Measurements from ENCODE around the gene RNF10. TPM values are rescaled to one million over a fixed set of nuclear protein-coding genes. Genes with fewer than 3 reads are reported as not detected.

The RNF10 gene
- total RNA-seq, 4 donors from 2014 or later, result 152 to 282 (median 247) TPM

DNA sequence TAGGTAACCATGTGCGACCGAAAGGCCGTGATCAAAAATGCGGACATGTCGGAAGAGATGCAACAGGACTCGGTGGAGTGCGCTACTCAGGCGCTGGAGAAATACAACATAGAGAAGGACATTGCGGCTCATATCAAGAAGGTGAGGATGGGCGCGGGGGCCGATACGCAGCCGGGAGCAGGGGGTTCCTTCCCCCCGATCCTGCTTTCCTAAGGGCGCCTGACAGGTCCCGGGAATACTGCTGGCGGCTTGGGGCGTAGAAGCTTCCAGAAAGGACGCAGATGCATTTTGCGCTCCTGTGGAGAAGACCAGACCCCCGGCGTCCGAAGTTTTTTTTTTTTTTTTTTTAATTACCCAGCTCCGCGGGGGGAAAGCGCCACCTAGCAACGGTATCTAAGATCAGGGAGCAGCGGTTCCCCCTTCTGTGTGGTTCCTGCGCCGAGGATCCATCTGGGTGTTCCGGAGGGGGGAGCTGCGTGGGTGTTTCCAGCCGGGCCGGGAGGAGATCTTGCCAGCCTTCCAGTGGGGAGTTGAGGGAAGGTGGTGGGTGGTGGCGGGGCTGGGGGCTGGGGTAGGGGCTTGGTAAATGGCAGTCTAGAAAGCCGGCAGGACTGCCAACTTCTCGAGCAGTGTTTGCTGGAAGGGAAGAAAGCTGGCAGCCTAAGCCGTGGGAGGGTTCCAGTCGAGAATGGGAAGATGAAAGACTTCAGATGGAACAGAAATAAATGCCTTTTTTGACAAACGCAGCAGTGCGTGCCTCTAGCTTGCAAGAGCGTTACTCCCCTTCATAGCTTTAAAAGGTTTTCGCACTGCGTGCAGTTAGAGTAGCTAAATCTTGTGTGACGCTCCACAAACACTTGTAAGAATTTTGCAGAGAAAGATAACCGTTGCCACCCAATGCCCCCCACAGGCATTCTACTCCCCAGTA lies 37.5 kb upstream of the RNF10 start:
- ATAC-seq, result peak; percentile 37 to 53

DNA sequence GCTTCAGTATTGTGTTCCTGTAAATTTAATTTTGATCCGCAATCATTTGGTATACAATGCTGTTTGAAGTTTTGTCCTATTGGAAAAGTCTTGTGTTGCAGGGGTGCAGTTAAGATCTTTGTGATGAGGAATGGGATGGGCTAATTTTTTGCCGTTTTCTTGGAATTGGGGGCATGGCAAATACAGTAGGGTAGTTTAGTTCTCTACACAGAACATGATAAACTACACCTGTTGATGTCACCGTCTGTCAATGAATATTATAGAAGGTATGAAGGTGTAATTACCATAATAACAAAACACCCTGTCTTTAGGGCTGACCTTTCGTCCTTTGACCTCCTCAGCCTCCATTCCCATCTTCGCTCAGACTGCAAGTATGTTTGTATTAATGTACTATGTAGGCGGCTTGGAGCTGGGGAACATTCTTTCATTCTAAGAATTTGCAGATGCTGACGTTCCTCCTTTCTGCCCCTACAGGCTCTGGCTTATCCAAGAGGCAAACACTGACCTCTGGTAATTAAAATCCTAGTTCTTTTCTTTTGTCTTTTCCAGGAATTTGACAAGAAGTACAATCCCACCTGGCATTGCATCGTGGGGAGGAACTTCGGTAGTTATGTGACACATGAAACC lies 36.5 kb upstream of the RNF10 start:
- intact Hi-C loops (cut with DNase I; ENCODE audit: low total_unique reads) (loop anchor here (2.0 to 5.0 kb wide), 3 partner anchors 31 to 85 kb away; partner anchors contain the start of genes COQ5, COX6A1 and POP5), in situ Hi-C loops (cut with MboI; ENCODE audit: low sequenced_read_pairs in 4 of 4) (no loop called here)
- DNase-seq (no peak), ATAC-seq (no peak)
- peak overlapping the region in 3 of 4 donors; percentile 84 to 92 (median 84) for H3K27ac ChIP-seq
- peak overlapping the region; percentile 66 to 100 (median 86) for H3K4me3 ChIP-seq
- H3K36me3 ChIP-seq, result peaks cover 0 to 25% of the 10 kb centered on the region in 2 donors
- H3K4me1 ChIP-seq, result peaks cover 18 to 21% of the 10 kb centered on the region in 2 donors
- no peaks in the 10 kb centered on the region for H3K27me3 ChIP-seq
- TF ChIP-seq POLR2A (IDR thresholded peaks at IDR 0.05) (no peak), CTCF (IDR thresholded peaks at IDR 0.05 in 4 of 5, conservative IDR thresholded peaks at IDR 0.05 in 1 of 5) (no peak)
- no peaks in the 10 kb centered on the region for H3K9me3 ChIP-seq

More for the DNA sequence above, 37.5 kb upstream of the RNF10 start:
- peaks cover 0 to 21% of the 10 kb centered on the region in 2 donors for H3K36me3 ChIP-seq
- H3K27me3 ChIP-seq, result no peaks in the 10 kb centered on the region
- intact Hi-C loops (cut with DNase I; ENCODE audit: low total_unique reads) (loop anchor here (1.0 to 5.0 kb wide), 4 partner anchors 27 to 86 kb away; partner anchors contain the start of genes COQ5, COX6A1, POP5 and SRSF9), in situ Hi-C loops (cut with MboI; ENCODE audit: low sequenced_read_pairs in 4 of 4) (no loop called here)
- TF ChIP-seq CTCF (IDR thresholded peaks at IDR 0.05 in 4 of 5, conservative IDR thresholded peaks at IDR 0.05 in 1 of 5) (no peak), POLR2A (IDR thresholded peaks at IDR 0.05) (no peak)
- peak; percentile 38 to 42 for DNase-seq
- no peaks in the 10 kb centered on the region for H3K9me3 ChIP-seq
- peaks cover 18 to 21% of the 10 kb centered on the region in 2 donors for H3K4me1 ChIP-seq
- H3K4me3 ChIP-seq, result peak overlapping the region; percentile 66 to 100 (median 86)
- H3K27ac ChIP-seq, result peak overlapping the region; percentile 84 to 92 (median 85)

DNA sequence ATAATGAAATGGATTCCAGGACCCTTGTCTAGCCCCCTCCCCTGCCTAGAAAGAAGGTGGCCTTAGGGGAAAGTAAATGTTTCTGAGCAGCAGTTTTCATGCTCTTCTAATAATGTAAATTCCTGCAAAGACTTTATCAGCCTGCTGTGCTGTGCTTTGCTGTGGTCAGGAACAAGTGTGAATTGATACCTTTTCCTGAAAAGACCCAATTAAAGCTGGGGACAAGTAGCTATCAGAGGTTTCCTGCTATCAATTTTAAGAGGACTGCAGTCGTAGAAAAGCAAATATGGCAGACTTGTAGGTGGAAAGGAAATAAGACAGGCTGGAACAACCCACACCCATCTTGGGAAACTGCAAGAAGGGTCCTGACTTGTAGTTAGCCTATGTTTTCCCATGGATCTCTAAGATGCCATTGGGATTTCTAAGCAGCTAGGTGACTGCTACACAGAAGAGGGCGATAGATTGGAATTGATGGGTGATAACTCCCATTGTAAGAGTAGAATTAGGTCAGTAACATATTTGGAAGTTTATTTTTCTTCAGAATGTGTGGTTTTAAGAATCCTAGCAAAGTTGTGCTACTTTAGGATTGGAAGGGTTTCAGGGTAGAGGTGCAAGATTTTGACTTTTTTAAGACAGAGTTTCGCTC lies 35.2 kb upstream of the RNF10 start:
- TF ChIP-seq POLR2A (IDR thresholded peaks at IDR 0.05) (no peak), CTCF (IDR thresholded peaks at IDR 0.05 in 4 of 5, conservative IDR thresholded peaks at IDR 0.05 in 1 of 5) (no peak)
- no peaks in the 10 kb centered on the region for H3K9me3 ChIP-seq
- no peaks in the 10 kb centered on the region for H3K27me3 ChIP-seq
- no peak for ATAC-seq
- peaks cover 0 to 39% of the 10 kb centered on the region in 2 donors for H3K36me3 ChIP-seq
- peaks cover 18 to 21% of the 10 kb centered on the region in 2 donors for H3K4me1 ChIP-seq
- in situ Hi-C loops (cut with MboI; ENCODE audit: low sequenced_read_pairs in 4 of 4) (no loop called here), intact Hi-C loops (cut with DNase I; ENCODE audit: low total_unique reads) (loop anchor here (5.0 kb wide), 1 partner anchor 83 kb away; the partner anchor contains the start of gene POP5)
- H3K4me3 ChIP-seq, result no peak overlapping the region
- H3K27ac ChIP-seq, result peak overlapping the region in 1 of 4 donors; percentile 92
- no peak for DNase-seq

GRCh38 chr12:120500581-120500980 lies 33.6 kb upstream of the RNF10 start:
- DNase-seq, result no peak
- intact Hi-C loops (cut with DNase I; ENCODE audit: low total_unique reads), result no loop called here
- in situ Hi-C loops (cut with MboI; ENCODE audit: low sequenced_read_pairs in 4 of 4), result no loop called here

More at GRCh38 chr12:120500581-120500980, 33.6 kb upstream of the RNF10 start:
- ATAC-seq, result no peak
- Histone ChIP-seq H3K9me3 (no peaks in the 10 kb centered on the region), H3K4me1 (peaks cover 12 to 15% of the 10 kb centered on the region in 2 donors), H3K36me3 (peaks cover 0 to 42% of the 10 kb centered on the region in 2 donors), H3K27ac (no peak overlapping the region), H3K4me3 (no peak overlapping the region), H3K27me3 (no peaks in the 10 kb centered on the region)
- no peak for TF ChIP-seq CTCF (IDR thresholded peaks at IDR 0.05 in 4 of 5, conservative IDR thresholded peaks at IDR 0.05 in 1 of 5)

All from gastrocnemius medialis (tissue), 4 donors.